K562 (cell line): ENCODE measurements around the gene KLF18. TPM values are rescaled to one million over a fixed set of nuclear protein-coding genes. Genes with fewer than 3 reads are reported as not detected.

ENCODE experiments used
- ATAC-seq: fragments of 200-7000 bp; cut with Tn5 transposase; 3 replicates; pipeline ENCODE4 v1.9.1; 2020; ENCODE audit warnings: moderate library complexity
- BruUV-seq: library from RNA; stranded (reverse); fragments of 400-500 nt; replicated peaks from 2 replicates; lab custom pipeline; 2021; lab: Mats Ljungman, UMichigan
- CTCF ChIA-PET: fragments of 300-600 bp; formaldehyde crosslinking; extraction: SDS; loops from one replicate; lab custom pipeline; 2021; ENCODE audit warnings: low intra/inter-chr PET ratio; lab: Yijun Ruan, JAX
- POLR2A ChIA-PET: fragments of 300-600, 350-650 bp; sonication (Branson Sonifier 250); formaldehyde crosslinking; extraction: SDS; loops from one replicate; lab custom pipeline; 2021; ENCODE audit warnings: antibody characterized with exemption, inconsistent platforms; lab: Yijun Ruan, JAX
- DNase-seq, 4 experiments: peaks; one replicate each; pipeline versions ENCODE4 v3.0.0 to v3.0.0-alpha.2; 2011 to 2018; ENCODE audit warnings: low spot score in 3 of 4, mixed read lengths in 3 of 4; ENCODE audit errors: extremely low read depth in 1 of 4
- FAIRE-seq: peaks from 2 replicates; lab custom pipeline; 2011; peaks lifted over from hg19 to GRCh38; lab: Jason Lieb, UNC
- H2AFZ ChIP-seq: 2 replicates; pipeline ENCODE4 v1.6.0; 2011; ENCODE audit warnings: low read depth, low read length, control low read depth, inconsistent platforms
- H3K27ac ChIP-seq: fragments of 200-600 bp; 3 replicates; pipeline ENCODE4 v1.8.0; 2011; ENCODE audit warnings: low read depth, mild to moderate bottlenecking, control low read depth, inconsistent platforms, low read length, moderate library complexity, mixed read lengths; ENCODE audit errors: extremely low read depth
- H3K27me3 ChIP-seq, 2 experiments: fragments of 300-600 bp in 1 of 2; 2 replicates in 1 of 2; 3 replicates in 1 of 2; pipeline versions ENCODE4 v1.6.0 to v1.8.0; 2011; ENCODE audit warnings: inconsistent platforms in 2 of 2, low read length in 2 of 2, mild to moderate bottlenecking in 1 of 2, mixed read lengths in 1 of 2, moderate library complexity in 1 of 2; ENCODE audit not compliant: control insufficient read depth in 2 of 2, insufficient read depth in 2 of 2
- H3K36me3 ChIP-seq: fragments of 300-600 bp; 3 replicates; pipeline ENCODE4 v1.8.0; 2011; ENCODE audit warnings: mild to moderate bottlenecking, low read length, inconsistent platforms; ENCODE audit not compliant: control insufficient read depth, insufficient read depth
- H3K4me1 ChIP-seq, 2 experiments: fragments of 200-600 bp in 1 of 2; replicated peaks in 1 of 2; 2 replicates in 1 of 2; 3 replicates in 1 of 2; pipeline versions ENCODE4 v1.5.1 to v1.8.0; 2011; ENCODE audit warnings: inconsistent platforms in 2 of 2, low read length in 2 of 2, mild to moderate bottlenecking in 1 of 2, mixed read lengths in 1 of 2, moderate library complexity in 1 of 2; ENCODE audit not compliant: control insufficient read depth in 2 of 2, insufficient read depth in 2 of 2
- H3K4me2 ChIP-seq: 2 replicates; pipeline ENCODE4 v1.6.1; 2011; ENCODE audit warnings: low read length, control low read depth, inconsistent platforms, mixed read lengths; ENCODE audit not compliant: insufficient read depth
- H3K4me3 ChIP-seq: fragments of 200-600 bp; sonication (generic), shearing (Covaris generic); 2 replicates; pipeline ENCODE4 v1.5.1; 2016; ENCODE audit warnings: control low read depth, inconsistent platforms
- H3K79me2 ChIP-seq: fragments of 200-600 bp; 3 replicates; pipeline ENCODE4 v1.8.0; 2011; ENCODE audit warnings: low read length, inconsistent platforms; ENCODE audit not compliant: control insufficient read depth, insufficient read depth
- H3K9ac ChIP-seq, 2 experiments: 2 replicates each; pipeline versions ENCODE4 v1.6.0 to v1.6.1; 2011; ENCODE audit warnings: low read depth in 2 of 2, low read length in 2 of 2, control low read depth in 1 of 2, inconsistent platforms in 1 of 2, mild to moderate bottlenecking in 1 of 2, mixed read lengths in 1 of 2; ENCODE audit not compliant: insufficient read depth in 1 of 2
- H3K9me1 ChIP-seq: one replicate; pipeline ENCODE4 v1.6.0; 2011; ENCODE audit warnings: inconsistent platforms, mild to moderate bottlenecking, low read length, moderate library complexity; ENCODE audit not compliant: control insufficient read depth, insufficient read depth
- H3K9me3 ChIP-seq: replicated peaks from 2 replicates; pipeline ENCODE4 v1.5.1; 2011; ENCODE audit warnings: low read depth, low read length, inconsistent platforms; ENCODE audit not compliant: control insufficient read depth, insufficient read depth
- H4K20me1 ChIP-seq: replicated peaks from 2 replicates; pipeline ENCODE4 v1.6.1; 2011; ENCODE audit warnings: low read length, inconsistent platforms, mixed read lengths; ENCODE audit not compliant: control insufficient read depth, insufficient read depth
- DACH1 ChIP-seq: fragments of 450-650 bp; IDR thresholded peaks from 2 replicates; pipeline ENCODE4 v1.6.1; 2018; ENCODE audit not compliant: partially characterized antibody
- EP400 ChIP-seq: fragments of 450-650 bp; IDR thresholded peaks from 2 replicates; pipeline ENCODE4 v1.6.1; 2017; ENCODE audit warnings: antibody characterized with exemption, mild to moderate bottlenecking, moderate library complexity
- MCM2 ChIP-seq: fragments of 450-650 bp; IDR thresholded peaks from 2 replicates; pipeline ENCODE4 v1.6.1; 2017; ENCODE audit warnings: low read depth, mild to moderate bottlenecking
- NEUROD1 ChIP-seq: fragments of 150-350 bp; IDR thresholded peaks from 2 replicates; pipeline ENCODE4 v1.6.1; 2014; ENCODE audit warnings: borderline replicate concordance, low read length, low read depth; ENCODE audit not compliant: partially characterized antibody
- ZNF764 ChIP-seq: fragments of 250-450 bp; sonication (Bioruptor Pico); IDR thresholded peaks from 2 replicates; pipeline ENCODE4 v1.4.0; 2020; ENCODE audit warnings: low read depth, mild to moderate bottlenecking, moderate library complexity
- WGBS: fragments of 100-300 bp; shearing (Covaris generic); methylation state at CpG from one replicate; pipeline ENCODE4 v1.1.6; 2016; ENCODE audit warnings: low coverage, mixed read lengths; ENCODE audit not compliant: insufficient coverage; ENCODE audit errors: missing lambda C conversion rate; 5-methylcytosine and 5-hydroxymethylcytosine counted together
- in situ Hi-C: fragments of 300-500 bp; cut with MboI; formaldehyde crosslinking; loops from 4 replicates; pipeline ENCODE4 v1.15.0; 2018; ENCODE audit warnings: inconsistent platforms, mixed read lengths
- intact Hi-C: fragments of 100-400 bp; cut with micrococcal nuclease; formaldehyde crosslinking; loops from 2 replicates; pipeline ENCODE4 v1.14.2; 2022
- polyA plus RNA-seq, 8 experiments: library from polyadenylated mRNA; depleted of rRNA in 4 of 8; stranded (reverse) in 5 of 8; unstranded in 3 of 8; fragments of >200 nt; fragmentation: Nextera tagmentation in 2 of 8; fragmentation: Illumina TruSeq in 1 of 8; extraction: Ambion mirVana in 2 of 8; extraction: Trizol in 1 of 8; gene quantifications; 2 replicates each; pipeline versions ENCODE4 v1.2.1 to v1.2.3, GENCODE V29; 2011 to 2014; ENCODE audit warnings: inconsistent platforms in 1 of 8, missing spikeins in 1 of 8
- total RNA-seq, 7 experiments: library from RNA; depleted of rRNA in 6 of 7; stranded (reverse); fragments of >200 nt in 6 of 7; fragmentation: Illumina TruSeq in 2 of 7; extraction: Trizol in 2 of 7; gene quantifications; 2 replicates each; pipeline versions ENCODE4 v1.2.1 to v1.2.3, GENCODE V29; 2011 to 2021; ENCODE audit warnings: low replicate concordance in 1 of 7
- TF ChIP-seq, protein P1 (sequence below): fragments of 450-650 bp; IDR thresholded peaks from 2 replicates; pipeline ENCODE4 v1.6.1; 2016; ENCODE audit warnings: borderline replicate concordance
- TF ChIP-seq, protein P2 (sequence below): sonication (generic); formaldehyde crosslinking; IDR thresholded peaks from 2 replicates; pipeline ENCODE4 v1.8.0; 2022; ENCODE audit warnings: mild to moderate bottlenecking, low read depth, missing genetic modification reagents

KLF18 gene
- total and polyA plus RNA-seq, 9 of the 15 experiments (the other 6 are each of a cell fraction or from before 2014, with no cell fraction given) = not detected

DNA sequence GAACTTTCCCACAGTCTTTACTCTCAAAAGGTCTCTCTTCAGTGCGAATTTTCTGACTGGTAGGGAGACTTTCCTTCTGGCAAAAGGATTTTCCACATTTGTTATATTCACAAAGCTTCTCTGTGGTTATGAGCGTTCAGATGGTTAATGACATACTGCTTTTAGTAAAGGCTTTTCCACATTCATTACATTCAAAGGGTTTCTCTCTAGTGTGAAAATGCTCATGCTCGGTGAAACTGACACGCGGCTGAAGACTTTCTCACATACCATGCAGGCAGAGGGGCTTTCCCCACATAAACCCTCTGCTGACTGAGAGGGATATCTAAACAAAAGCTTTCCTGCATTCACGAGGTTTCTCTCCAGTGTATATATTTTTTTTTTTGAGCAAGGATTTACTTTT is 9.9 kb upstream of the KLF18 start:
- Histone ChIP-seq H3K9me3 (no peaks in the 10 kb centered on the region), H3K4me3 (no peak overlapping the region), H3K27ac (no peak overlapping the region), H3K27me3 (peaks cover 28 to 37% of the 10 kb centered on the region in 2 experiments), H2AFZ (no peak overlapping the region), H3K9me1 (no peaks in the 10 kb centered on the region), H4K20me1 (no peaks in the 10 kb centered on the region), H3K4me2 (no peak overlapping the region), H3K4me1 (no peaks in the 10 kb centered on the region), H3K36me3 (no peaks in the 10 kb centered on the region), H3K79me2 (no peaks in the 10 kb centered on the region), H3K9ac (no peak overlapping the region)
- TF ChIP-seq EP400 = no peak
- no peak for TF ChIP-seq DACH1
- TF ChIP-seq MCM2 = no peak
- no peak for TF ChIP-seq NEUROD1
- TF ChIP-seq ZNF764 (CRISPR knock-in tag) = no peak
- TF ChIP-seq, protein P1, sequence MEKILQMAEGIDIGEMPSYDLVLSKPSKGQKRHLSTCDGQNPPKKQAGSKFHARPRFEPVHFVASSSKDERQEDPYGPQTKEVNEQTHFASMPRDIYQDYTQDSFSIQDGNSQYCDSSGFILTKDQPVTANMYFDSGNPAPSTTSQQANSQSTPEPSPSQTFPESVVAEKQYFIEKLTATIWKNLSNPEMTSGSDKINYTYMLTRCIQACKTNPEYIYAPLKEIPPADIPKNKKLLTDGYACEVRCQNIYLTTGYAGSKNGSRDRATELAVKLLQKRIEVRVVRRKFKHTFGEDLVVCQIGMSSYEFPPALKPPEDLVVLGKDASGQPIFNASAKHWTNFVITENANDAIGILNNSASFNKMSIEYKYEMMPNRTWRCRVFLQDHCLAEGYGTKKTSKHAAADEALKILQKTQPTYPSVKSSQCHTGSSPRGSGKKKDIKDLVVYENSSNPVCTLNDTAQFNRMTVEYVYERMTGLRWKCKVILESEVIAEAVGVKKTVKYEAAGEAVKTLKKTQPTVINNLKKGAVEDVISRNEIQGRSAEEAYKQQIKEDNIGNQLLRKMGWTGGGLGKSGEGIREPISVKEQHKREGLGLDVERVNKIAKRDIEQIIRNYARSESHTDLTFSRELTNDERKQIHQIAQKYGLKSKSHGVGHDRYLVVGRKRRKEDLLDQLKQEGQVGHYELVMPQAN = no peak
- TF ChIP-seq, protein P2, sequence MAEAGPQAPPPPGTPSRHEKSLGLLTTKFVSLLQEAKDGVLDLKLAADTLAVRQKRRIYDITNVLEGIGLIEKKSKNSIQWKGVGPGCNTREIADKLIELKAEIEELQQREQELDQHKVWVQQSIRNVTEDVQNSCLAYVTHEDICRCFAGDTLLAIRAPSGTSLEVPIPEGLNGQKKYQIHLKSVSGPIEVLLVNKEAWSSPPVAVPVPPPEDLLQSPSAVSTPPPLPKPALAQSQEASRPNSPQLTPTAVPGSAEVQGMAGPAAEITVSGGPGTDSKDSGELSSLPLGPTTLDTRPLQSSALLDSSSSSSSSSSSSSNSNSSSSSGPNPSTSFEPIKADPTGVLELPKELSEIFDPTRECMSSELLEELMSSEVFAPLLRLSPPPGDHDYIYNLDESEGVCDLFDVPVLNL (CRISPR knock-in tag) = no peak
- intact Hi-C loops = no loop called here
- in situ Hi-C loops = no loop called here
- CTCF ChIA-PET = interaction anchor here (0.6 kb wide), 1 partner anchor 1958 kb away, joined by 4 read pairs; no protein-coding TSS in a partner anchor
- BruUV-seq = no TSS peak
- 0% methylated on average over 6 of the region's 6 CpGs for WGBS
- no peak for FAIRE-seq
- DNase-seq = peak in 1 of 4 experiments; percentile 1
- ATAC-seq = no peak
- POLR2A ChIA-PET = no interaction called here
